ENCODE results near the gene RASGRP3. TPM values are rescaled to one million over a fixed set of nuclear protein-coding genes. Genes with fewer than 3 reads are reported as not detected.

Gene RASGRP3
- total and polyA plus RNA-seq, 2 of the 13 experiments (the other 11 are each of a cell fraction or from before 2014, with no cell fraction given): 0.01 TPM; not detected in 1

DNA sequence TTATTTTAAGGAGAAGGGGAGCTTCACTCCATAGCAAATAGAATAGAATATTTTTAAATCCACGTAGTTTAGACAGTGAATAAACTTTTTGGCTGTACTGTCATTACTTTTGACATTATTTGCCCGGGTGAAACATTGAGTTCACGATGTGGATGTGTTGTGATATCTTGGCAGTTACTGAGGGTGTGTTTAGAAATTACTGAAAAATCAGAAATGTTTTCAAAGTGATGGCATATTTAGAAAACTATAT lies 123.4 kb downstream of the RASGRP3 start (continued):
- TF ChIP-seq, protein P1, sequence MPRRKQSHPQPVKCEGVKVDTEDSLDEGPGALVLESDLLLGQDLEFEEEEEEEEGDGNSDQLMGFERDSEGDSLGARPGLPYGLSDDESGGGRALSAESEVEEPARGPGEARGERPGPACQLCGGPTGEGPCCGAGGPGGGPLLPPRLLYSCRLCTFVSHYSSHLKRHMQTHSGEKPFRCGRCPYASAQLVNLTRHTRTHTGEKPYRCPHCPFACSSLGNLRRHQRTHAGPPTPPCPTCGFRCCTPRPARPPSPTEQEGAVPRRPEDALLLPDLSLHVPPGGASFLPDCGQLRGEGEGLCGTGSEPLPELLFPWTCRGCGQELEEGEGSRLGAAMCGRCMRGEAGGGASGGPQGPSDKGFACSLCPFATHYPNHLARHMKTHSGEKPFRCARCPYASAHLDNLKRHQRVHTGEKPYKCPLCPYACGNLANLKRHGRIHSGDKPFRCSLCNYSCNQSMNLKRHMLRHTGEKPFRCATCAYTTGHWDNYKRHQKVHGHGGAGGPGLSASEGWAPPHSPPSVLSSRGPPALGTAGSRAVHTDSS (CRISPR knock-in tag; conservative IDR thresholded peaks at IDR 0.05): no peak
- no peak for TF ChIP-seq JUN (CRISPR knock-in tag; IDR thresholded peaks at IDR 0.05)
- TF ChIP-seq ZNF709 (CRISPR knock-in tag; IDR thresholded peaks at IDR 0.05): no peak
- TF ChIP-seq NAIF1 (CRISPR knock-in tag; IDR thresholded peaks at IDR 0.05; ENCODE audit: borderline replicate concordance): peak; percentile 68; the same call in 1 of the 2 replicates
- no peak for TF ChIP-seq GATAD1 (CRISPR knock-in tag; IDR thresholded peaks at IDR 0.05)
- no peak for TF ChIP-seq NCOA1 (CRISPR knock-in tag; IDR thresholded peaks at IDR 0.05)
- TF ChIP-seq HNF1B (CRISPR knock-in tag; IDR thresholded peaks at IDR 0.05): no peak
- TF ChIP-seq ZNF180 (CRISPR knock-in tag; IDR thresholded peaks at IDR 0.05; ENCODE audit: borderline replicate concordance, low read depth): no peak
- TF ChIP-seq STAT6 (CRISPR knock-in tag; IDR thresholded peaks at IDR 0.05; ENCODE audit: borderline replicate concordance): 0 out of 2 replicates have a peak, but pooled peaks have one; percentile 48
- no peak for TF ChIP-seq SP5 (CRISPR knock-in tag; IDR thresholded peaks at IDR 0.05; ENCODE audit: borderline replicate concordance, low read depth)
- no peak for TF ChIP-seq ZNF781 (CRISPR knock-in tag; IDR thresholded peaks at IDR 0.05; ENCODE audit: borderline replicate concordance, not compliant biosample characterization)
